Activated naive CD4-positive, alpha-beta T cell (primary cell): ENCODE results near the gene ULK3.
A peak's percentile ranks its signal among the peaks of the same experiment; 100 is the strongest.
"Not testable (repeated sequence)": the region's sequence is repeated elsewhere in the genome, so short reads cannot be mapped to it uniquely, and the experiment has no call there.

Source experiments
- DNase-seq, 4 experiments: peaks; one replicate each; lab custom pipeline; 2025; lab: John Stamatoyannopoulos, UW

Gene ULK3, protein sequence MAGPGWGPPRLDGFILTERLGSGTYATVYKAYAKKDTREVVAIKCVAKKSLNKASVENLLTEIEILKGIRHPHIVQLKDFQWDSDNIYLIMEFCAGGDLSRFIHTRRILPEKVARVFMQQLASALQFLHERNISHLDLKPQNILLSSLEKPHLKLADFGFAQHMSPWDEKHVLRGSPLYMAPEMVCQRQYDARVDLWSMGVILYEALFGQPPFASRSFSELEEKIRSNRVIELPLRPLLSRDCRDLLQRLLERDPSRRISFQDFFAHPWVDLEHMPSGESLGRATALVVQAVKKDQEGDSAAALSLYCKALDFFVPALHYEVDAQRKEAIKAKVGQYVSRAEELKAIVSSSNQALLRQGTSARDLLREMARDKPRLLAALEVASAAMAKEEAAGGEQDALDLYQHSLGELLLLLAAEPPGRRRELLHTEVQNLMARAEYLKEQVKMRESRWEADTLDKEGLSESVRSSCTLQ

GRCh38 chr15:74842581-74843444, at the start of gene ULK3:
Gene ULK3, minus strand, starts transcription at chr15:74843156. Its CDS starts 51 bp downstream, at chr15:74843105.
- peak; percentile 71 to 93 (median 84) for DNase-seq

DNA sequence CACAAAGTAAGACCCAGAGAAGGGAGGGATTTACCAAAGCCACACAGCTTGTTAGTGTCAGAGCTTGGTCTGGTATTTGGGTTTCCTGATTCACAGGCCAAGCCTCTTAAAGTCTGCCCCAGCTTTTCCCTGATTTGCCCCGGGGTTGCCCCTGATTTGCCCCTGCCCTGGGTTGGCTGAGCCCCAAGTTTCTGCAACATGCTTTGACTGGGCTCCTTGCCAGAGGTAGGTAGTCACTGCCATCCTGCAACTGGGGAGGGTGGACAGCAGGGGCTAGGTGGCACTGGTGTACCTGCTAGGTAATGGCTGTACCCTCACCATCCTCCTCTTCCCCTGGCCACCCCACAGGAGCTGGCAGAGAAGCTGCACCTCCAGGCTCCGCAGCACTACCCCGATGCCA, 49.4 kb upstream of the ULK3 start:
- no peak for DNase-seq

DNA sequence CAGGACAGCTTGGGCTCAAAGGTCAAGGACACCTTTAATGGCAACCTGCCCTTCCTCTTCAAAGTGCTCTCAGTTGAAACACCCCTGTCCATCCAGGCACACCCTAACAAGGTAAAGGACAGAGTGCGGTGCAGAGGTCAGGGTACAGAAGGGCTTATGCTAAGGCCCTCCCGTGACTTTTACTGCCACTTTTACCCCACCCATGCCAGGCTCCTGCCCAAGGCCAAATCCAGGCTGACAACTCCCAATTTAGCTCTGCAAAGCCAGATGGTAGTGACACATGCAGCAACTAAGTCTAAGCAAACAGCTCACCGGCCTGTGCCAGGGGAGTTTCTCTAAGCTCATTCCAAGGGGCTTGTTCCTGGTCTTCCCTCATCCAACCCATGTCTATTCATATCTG, 48.5 kb upstream of the ULK3 start:
- no peak for DNase-seq

DNA sequence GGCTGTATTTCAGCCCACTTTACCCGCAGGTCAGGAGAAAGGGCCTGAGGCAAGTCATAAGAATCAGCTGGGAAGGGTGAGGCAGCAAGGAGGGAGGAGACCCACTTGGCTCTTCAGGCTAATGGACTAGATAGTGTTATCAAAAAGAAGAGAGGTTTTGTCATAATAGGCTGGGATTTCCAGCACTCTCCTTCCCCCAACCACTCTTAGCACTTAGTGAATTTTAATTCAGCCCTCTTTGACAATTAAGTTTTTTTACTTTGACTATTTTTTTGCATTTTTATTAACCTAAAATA, 47.7 kb upstream of the ULK3 start:
- DNase-seq, result no peak

GRCh38 chr15:74889883-74890664, 47.1 kb upstream of the ULK3 start, which contains the start of gene MPI:
Gene MPI, plus strand, starts transcription at chr15:74890042. Its CDS starts 32 bp downstream, at chr15:74890074.
- peak; percentile 49 to 81 (median 70) for DNase-seq

DNA sequence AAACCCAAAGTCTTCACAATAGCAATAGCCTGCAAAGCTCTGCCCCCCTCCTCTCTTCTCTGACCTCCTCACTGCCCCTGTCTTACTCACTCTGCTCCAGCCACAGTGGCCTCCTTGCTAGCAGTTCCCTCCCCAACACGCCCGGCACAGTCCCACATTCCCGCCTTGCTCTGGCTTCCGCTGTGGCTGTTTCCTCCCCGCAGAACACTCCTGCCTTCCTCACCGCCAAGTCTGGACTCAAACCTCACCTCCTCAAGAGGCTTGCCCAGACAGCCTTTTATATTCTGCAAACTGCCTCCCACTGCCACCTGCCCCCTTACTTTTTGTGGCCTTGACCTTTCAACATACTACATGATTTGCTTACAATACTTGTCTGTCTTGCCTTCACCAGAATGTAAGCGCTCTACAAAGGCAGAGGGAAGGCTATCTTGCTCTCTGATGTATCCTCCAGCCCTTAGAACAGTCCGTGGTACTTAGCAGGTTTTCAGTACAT, 46.5 kb upstream of the ULK3 start:
- DNase-seq, result no peak

DNA sequence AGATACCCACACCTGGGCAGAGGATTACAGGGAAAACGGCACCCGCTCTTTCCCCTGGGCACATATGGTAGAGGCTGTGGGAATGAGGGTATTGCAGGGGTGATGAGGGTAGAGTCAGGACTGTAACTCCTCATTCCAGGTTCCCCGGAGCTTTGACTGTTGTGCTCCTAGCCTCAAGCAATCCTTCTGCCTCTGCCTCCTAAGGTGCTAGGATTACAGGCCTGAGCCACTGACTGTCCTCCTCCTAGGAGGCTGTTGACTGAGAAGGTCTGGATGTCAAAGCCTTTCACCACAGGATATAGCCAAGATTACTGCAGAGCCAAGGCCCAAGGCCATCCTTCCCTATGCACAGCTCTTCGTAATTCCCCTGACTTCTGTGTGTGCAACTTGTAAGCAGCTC, 45.8 kb upstream of the ULK3 start:
- DNase-seq, result no peak

GRCh38 chr15:74887537-74888193, 44.7 kb upstream of the ULK3 start:
- not testable (repeated sequence) for DNase-seq

DNA sequence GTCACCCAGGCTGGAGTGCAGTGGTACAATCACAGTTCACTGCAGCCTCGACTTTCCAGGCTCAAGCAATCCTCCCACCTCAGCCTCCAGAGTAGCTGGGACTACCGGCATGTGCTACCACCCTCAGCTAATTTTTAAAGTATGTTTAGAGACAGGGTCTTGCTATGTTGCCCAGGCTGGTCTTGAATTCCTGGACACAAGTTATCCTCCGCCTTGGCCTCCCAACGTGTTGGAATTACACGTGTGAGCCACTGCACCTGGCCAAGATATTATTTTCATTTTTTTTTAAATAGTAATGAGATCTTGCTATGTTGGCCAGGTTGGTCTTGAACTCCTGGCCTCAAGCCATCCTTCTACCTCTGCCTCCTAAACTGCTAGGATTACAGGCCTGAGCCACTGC, 42.5 kb upstream of the ULK3 start:
- no peak for DNase-seq

DNA sequence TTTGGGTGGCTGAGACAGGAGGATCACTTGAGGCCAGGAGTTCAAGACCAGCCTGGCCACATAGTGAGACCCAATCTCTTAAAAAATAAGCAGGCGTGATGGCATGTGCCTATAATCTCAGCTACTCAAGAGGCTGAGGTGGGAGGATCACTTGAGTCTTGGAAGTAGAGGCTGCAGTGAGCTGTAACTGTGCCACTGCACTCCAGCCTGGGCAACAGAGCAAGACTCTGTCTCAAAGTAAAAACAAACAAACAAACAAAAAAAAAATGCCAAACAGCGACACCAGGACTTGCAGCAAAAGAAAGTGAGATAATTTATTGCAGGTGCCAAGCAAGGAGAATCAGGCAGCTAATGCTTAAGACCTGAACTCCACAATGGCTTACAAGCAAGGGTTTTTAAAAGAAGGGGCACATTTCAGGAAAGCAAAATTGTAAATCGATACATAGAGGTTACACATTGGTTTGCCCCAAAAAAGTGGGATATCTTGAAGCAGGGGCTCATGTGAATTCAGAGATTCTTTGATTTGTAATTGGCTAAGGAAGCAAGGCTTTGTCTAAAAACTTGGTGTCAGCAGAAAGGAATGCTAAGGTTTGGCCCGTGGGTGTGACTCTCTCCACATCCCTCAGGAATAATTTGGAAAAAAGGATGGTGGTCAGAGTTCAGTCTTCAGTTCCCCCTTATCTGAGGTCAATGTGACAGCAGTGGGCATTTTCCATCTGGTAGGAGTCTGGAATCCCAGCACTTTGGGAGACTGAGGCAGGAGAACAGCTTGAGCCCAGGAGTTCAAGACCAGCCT, 41.7 kb upstream of the ULK3 start:
- no peak for DNase-seq

GRCh38 chr15:74882528-74882927, 39.6 kb upstream of the ULK3 start:
- DNase-seq, result no peak

DNA sequence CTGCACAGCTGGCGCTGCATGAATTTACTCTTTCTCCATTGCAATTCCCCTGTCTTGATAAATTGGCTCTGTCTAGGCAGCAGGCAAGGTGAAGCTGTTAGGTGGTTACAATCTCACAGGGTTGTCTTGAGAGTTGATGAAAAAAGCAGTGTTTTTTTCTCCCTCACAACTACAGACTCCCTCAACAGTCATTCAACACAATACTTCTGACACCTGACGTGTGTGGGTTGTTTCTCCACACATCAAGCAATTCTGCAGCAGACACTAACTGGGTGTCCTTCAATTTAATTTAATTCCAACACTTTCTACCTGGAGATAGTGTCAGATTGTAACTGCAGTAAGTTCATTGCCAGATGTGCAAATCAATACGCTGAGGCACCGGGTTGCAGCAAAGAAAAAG, 35.3 kb upstream of the ULK3 start:
- DNase-seq, result no peak

DNA sequence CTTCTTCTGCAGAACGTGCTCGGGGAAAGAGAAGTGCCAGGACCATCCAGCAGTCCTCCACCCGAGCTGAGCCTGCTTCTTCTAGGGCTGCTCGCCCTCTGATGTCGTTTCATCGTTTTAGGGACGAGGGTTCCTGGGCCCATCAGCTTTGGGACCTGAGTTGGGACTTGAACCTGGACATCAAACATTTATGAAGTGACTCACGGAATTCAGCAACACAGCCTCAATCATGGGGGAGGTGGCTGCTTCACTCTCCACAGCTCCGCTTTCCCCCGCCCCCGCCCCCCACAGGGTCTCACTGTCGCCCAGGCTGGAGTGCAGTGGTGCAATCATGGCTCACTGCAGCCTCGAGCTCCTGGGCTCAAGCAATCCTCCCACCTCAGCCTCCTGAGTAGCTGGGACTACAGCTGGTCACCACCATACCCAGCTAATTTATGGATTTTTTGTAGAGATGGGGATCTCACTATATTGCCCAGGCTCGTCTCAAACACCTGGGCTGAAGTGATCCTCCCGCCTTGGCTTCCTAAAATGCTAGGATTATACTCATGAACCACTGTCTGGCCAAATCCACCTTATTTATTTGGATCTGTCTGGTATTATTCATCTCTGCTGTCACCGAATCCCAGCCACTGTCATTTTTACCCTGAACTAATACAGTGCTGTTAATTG, 30.9 kb upstream of the ULK3 start:
- no peak for DNase-seq

GRCh38 chr15:74873036-74873755, 30.2 kb upstream of the ULK3 start, which contains the start of gene SCAMP2:
Gene SCAMP2, minus strand, starts transcription at chr15:74873365. Its CDS starts 110 bp downstream, at chr15:74873255.
- peak; percentile 79 to 94 (median 88) for DNase-seq

- DNase-seq, result no peak
Measured at GRCh38 chr15:74872702-74873035, 29.7 kb upstream of the ULK3 start.

GRCh38 chr15:74870436-74871215, 27.7 kb upstream of the ULK3 start:
- DNase-seq, result no peak

DNA sequence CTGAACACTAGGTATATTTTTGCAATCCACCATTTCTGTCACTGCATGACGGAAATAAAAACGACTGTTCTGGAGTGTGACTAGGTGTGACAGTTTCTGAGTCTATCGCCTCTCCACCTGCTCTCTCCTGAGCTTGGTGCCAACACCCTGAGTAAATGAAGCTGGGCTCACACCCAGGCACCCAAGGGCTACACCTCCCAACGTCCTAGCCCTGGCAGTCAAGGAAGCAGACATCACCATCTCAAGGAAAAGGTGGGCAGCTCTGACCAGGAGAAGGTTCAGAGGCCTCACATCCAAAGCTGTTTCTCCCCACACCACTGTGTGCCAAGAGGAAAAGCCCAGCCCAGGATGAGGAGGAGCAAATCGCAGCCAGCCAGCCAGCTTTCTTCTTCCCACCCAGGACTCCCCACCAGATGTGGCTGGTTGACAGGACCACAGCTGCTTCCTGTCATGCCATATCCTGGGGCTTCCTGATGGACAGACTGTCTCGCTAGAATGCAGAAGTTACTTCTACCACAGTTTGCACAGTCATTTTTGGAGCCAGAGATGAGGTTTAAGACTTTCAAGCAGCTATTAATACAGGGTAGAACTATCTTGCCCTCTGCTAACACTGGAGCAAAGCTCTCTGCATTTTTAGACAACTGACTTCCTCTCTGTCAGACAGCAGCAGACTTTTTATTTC, 26.9 kb upstream of the ULK3 start:
- no peak for DNase-seq

- no peak for DNase-seq
Measured at GRCh38 chr15:74869372-74869725, 26.4 kb upstream of the ULK3 start.
